K562 (cell line): ENCODE data around the gene WDR47. TPM values are rescaled to one million over a fixed set of nuclear protein-coding genes. Genes with fewer than 3 reads are reported as not detected.
A peak's percentile ranks its signal among the peaks of the same experiment; 100 is the strongest.

Experiments used
- CEBPB ChIP-seq: fragments of 450-650 bp; IDR thresholded peaks from 2 replicates; pipeline ENCODE4 v1.6.1; 2016; ENCODE audit warnings: missing genetic modification characterization, missing compliant biosample characterization
- HNRNPLL ChIP-seq: fragments of 200-400 bp; formaldehyde crosslinking; IDR thresholded peaks from 2 replicates; pipeline ENCODE4 v1.6.1; 2017; ENCODE audit warnings: low read length, low read depth, mild to moderate bottlenecking; ENCODE audit not compliant: poor library complexity, severe bottlenecking
- MTA2 ChIP-seq: fragments of 450-650 bp; IDR thresholded peaks from 2 replicates; pipeline ENCODE4 v1.6.1; 2016; ENCODE audit warnings: low read depth
- OTX1 ChIP-seq: fragments of 450-650 bp; formaldehyde crosslinking; IDR thresholded peaks from 2 replicates; pipeline ENCODE4 v1.4.0; 2022; ENCODE audit warnings: mild to moderate bottlenecking
- ZNF143 ChIP-seq: sonication (generic); formaldehyde crosslinking; IDR thresholded peaks from 2 replicates; pipeline ENCODE4 v1.9.0; 2022; ENCODE audit warnings: mild to moderate bottlenecking, missing genetic modification reagents
- polyA plus RNA-seq, 8 experiments: library from polyadenylated mRNA; depleted of rRNA in 4 of 8; stranded (reverse) in 5 of 8; unstranded in 3 of 8; fragments of >200 nt; fragmentation: Nextera tagmentation in 2 of 8; fragmentation: Illumina TruSeq in 1 of 8; extraction: Ambion mirVana in 2 of 8; extraction: Trizol in 1 of 8; gene quantifications; 2 replicates each; pipeline versions ENCODE4 v1.2.1 to v1.2.3, GENCODE V29; 2011 to 2014; ENCODE audit warnings: inconsistent platforms in 1 of 8, missing spikeins in 1 of 8
- total RNA-seq, 7 experiments: library from RNA; depleted of rRNA in 6 of 7; stranded (reverse); fragments of >200 nt in 6 of 7; fragmentation: Illumina TruSeq in 2 of 7; extraction: Trizol in 2 of 7; gene quantifications; 2 replicates each; pipeline versions ENCODE4 v1.2.1 to v1.2.3, GENCODE V29; 2011 to 2021; ENCODE audit warnings: low replicate concordance in 1 of 7
- TF ChIP-seq, protein P1 (sequence below), 2 experiments: fragments of 450-650 bp; IDR thresholded peaks; 2 replicates each; pipeline ENCODE4 v1.6.1; 2016; ENCODE audit warnings: mild to moderate bottlenecking in 2 of 2, borderline replicate concordance in 1 of 2, low read depth in 1 of 2, moderate library complexity in 1 of 2
- TF ChIP-seq, protein P2 (sequence below): fragments of 450-650 bp; IDR thresholded peaks from 2 replicates; pipeline ENCODE4 v1.6.1; 2017; ENCODE audit warnings: antibody characterized with exemption
- TF ChIP-seq, protein P3 (sequence below), 2 experiments: fragments of 450-650 bp; conservative IDR thresholded peaks; 2 replicates each; pipeline ENCODE4 v1.6.1; 2017; ENCODE audit warnings: mild to moderate bottlenecking in 2 of 2, moderate library complexity in 2 of 2
- TF ChIP-seq, protein P4 (sequence below): sonication (generic); formaldehyde crosslinking; IDR thresholded peaks from 2 replicates; pipeline ENCODE4 v1.8.1; 2022; ENCODE audit warnings: missing genetic modification reagents

WDR47 gene
- total and polyA plus RNA-seq, 9 of the 15 experiments (the other 6 are each of a cell fraction or from before 2014, with no cell fraction given) = 1.3 to 10.1 (median 4.9) TPM

DNA sequence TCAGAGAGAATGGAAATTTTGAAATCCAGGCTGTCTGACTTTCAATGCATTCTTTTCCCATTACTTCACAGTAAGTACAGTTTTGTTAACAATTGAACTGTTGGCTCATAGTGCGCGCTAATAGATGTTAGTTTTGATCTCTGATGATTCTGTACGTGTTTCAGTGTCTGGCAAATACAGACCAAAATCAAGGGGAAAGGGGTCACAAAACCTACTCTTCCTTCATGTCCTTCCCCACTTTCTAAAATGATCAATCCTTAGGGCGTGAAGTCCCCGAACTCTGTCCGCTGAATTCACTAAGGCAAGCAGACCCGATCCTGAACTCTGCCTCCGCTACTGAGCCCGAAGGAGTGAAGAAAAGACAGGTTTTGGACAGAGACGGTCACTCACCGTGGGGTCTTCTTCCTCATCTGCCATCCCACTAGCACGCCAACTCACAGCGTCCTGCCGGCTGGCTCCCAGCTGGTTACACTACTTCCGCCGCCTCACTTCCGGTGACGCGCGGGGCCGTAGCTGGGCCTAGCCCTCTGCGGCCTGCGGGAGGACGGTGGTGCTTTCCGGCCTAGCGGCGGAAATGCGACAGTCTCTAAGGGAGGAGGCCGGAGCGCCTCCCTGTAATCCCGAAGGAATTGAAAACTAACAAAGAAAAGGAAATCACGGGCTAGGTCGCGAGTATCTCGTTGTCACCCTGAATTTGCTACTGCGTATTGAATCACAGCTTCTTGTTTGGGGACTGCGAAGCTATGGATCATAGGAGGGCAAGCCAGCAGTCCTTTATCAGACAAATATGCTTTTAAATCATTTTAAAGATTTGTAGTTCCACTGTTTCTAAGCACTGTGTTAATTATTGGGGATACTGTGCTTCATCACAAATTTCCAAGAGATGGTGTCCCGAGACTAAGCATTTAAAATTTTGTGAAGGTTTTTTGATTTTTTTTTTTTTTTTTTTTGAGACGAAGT, 33.9 kb upstream of the WDR47 start, which contains the start of gene TAF13 (continued):
- TF ChIP-seq, protein P1, sequence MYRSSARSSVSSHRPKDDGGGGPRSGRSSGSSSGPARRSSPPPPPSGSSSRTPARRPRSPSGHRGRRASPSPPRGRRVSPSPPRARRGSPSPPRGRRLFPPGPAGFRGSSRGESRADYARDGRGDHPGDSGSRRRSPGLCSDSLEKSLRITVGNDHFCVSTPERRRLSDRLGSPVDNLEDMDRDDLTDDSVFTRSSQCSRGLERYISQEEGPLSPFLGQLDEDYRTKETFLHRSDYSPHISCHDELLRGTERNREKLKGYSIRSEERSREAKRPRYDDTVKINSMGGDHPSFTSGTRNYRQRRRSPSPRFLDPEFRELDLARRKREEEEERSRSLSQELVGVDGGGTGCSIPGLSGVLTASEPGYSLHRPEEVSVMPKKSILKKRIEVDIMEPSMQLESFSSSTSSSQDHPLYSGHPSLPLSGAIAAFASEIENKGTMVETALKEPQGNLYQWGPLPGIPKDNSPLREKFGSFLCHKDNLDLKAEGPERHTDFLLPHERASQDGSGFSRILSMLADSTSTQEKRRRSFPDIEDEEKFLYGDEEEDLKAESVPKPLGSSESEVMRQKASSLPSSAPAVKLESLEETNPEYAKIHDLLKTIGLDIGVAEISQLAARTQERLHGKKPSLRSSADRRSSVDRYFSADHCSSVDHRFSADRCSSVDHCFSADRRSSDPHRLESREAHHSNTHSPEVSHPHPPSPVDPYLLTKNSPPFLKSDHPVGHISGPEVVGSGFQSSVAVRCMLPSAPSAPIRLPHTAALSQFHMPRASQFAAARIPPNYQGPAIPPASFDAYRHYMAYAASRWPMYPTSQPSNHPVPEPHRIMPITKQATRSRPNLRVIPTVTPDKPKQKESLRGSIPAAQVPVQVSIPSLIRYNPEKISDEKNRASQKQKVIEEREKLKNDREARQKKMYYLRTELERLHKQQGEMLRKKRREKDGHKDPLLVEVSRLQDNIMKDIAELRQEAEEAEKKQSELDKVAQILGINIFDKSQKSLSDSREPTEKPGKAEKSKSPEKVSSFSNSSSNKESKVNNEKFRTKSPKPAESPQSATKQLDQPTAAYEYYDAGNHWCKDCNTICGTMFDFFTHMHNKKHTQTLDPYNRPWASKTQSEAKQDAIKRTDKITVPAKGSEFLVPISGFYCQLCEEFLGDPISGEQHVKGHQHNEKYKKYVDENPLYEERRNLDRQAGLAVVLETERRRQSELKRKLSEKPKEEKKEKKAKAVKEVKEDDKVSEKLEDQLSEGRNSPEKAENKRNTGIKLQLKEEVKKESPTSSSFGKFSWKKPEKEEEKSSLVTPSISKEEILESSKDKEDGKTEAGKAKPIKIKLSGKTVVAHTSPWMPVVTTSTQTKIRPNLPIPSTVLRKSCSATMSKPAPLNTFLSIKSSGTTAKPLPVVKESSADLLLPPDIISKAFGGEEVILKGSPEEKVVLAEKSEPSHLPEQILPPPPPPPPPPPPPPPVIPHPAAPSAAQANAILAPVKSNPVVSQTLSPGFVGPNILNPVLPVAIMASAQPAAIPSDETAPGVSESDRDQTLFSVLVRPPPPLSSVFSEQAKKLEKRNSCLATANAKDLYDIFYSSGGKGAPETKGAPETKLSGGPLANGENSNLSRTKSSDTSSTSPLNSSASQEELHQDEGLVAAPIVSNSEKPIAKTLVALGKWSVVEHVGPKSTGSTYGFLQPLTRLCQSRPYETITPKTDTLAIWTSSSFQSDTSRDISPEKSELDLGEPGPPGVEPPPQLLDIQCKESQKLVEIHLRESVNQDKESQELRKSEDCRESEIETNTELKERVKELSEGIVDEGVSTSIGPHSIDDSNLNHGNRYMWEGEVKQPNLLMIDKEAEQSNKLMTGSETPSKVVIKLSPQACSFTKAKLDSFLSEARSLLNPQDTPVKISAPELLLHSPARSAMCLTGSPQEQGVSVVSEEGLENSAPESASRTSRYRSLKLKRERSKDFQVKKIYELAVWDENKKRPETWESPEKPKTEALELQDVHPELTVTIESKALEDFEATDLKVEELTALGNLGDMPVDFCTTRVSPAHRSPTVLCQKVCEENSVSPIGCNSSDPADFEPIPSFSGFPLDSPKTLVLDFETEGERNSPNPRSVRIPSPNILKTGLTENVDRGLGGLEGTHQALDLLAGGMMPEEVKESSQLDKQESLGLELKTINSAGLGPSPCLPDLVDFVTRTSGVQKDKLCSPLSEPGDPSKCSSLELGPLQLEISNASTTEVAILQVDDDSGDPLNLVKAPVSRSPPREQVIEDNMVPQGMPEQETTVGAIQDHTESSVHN (IDR thresholded peaks at IDR 0.05; ENCODE audit: borderline replicate concordance in 1 of 2, low read depth in 1 of 2) = peak in 1 of 2 experiments; percentile 61; a peak in 1 of 4 replicates
- TF ChIP-seq MTA2 (no peak), HNRNPLL (peak; percentile 38), OTX1 (CRISPR knock-in tag) (peak; percentile 48; the same call in 1 of the 2 replicates), ZNF143 (CRISPR knock-in tag) (no peak), CEBPB (tag) (no peak)
- TF ChIP-seq, protein P2, sequence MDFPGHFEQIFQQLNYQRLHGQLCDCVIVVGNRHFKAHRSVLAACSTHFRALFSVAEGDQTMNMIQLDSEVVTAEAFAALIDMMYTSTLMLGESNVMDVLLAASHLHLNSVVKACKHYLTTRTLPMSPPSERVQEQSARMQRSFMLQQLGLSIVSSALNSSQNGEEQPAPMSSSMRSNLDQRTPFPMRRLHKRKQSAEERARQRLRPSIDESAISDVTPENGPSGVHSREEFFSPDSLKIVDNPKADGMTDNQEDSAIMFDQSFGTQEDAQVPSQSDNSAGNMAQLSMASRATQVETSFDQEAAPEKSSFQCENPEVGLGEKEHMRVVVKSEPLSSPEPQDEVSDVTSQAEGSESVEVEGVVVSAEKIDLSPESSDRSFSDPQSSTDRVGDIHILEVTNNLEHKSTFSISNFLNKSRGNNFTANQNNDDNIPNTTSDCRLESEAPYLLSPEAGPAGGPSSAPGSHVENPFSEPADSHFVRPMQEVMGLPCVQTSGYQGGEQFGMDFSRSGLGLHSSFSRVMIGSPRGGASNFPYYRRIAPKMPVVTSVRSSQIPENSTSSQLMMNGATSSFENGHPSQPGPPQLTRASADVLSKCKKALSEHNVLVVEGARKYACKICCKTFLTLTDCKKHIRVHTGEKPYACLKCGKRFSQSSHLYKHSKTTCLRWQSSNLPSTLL = no peak
- TF ChIP-seq, protein P3, sequence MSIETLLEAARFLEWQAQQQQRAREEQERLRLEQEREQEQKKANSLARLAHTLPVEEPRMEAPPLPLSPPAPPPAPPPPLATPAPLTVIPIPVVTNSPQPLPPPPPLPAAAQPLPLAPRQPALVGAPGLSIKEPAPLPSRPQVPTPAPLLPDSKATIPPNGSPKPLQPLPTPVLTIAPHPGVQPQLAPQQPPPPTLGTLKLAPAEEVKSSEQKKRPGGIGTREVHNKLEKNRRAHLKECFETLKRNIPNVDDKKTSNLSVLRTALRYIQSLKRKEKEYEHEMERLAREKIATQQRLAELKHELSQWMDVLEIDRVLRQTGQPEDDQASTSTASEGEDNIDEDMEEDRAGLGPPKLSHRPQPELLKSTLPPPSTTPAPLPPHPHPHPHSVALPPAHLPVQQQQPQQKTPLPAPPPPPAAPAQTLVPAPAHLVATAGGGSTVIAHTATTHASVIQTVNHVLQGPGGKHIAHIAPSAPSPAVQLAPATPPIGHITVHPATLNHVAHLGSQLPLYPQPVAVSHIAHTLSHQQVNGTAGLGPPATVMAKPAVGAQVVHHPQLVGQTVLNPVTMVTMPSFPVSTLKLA (conservative IDR thresholded peaks at IDR 0.05) = peak; percentile 86 to 97
- TF ChIP-seq, protein P4, sequence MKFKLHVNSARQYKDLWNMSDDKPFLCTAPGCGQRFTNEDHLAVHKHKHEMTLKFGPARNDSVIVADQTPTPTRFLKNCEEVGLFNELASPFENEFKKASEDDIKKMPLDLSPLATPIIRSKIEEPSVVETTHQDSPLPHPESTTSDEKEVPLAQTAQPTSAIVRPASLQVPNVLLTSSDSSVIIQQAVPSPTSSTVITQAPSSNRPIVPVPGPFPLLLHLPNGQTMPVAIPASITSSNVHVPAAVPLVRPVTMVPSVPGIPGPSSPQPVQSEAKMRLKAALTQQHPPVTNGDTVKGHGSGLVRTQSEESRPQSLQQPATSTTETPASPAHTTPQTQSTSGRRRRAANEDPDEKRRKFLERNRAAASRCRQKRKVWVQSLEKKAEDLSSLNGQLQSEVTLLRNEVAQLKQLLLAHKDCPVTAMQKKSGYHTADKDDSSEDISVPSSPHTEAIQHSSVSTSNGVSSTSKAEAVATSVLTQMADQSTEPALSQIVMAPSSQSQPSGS (CRISPR knock-in tag) = no peak
